Cardiac fibroblast (primary cell): ENCODE results near the gene GRPR.
"Not testable (repeated sequence)": the region's sequence is repeated elsewhere in the genome, so short reads cannot be mapped to it uniquely, and the experiment has no call there.

Experiments used
- DNase-seq, 2 donors: peaks; one replicate each; pipeline versions ENCODE4 v3.0.0 to v3.0.0-alpha.2; 2010; ENCODE audit warnings: low read depth in 2 of 2
- H3K4me3 ChIP-seq, 2 donors: replicated peaks in 1 of 2; 1 replicate in 1 of 2; 2 replicates in 1 of 2; pipeline ENCODE4 v1.5.1; 2011; ENCODE audit warnings: low read depth in 2 of 2, low read length in 2 of 2, mild to moderate bottlenecking in 2 of 2, moderate library complexity in 1 of 2
- TF ChIP-seq, protein P1 (sequence below): IDR thresholded peaks from one replicate; pipeline ENCODE4 v1.5.1; 2011; ENCODE audit warnings: low read depth, mild to moderate bottlenecking, low read length, inconsistent platforms

GRPR gene

DNA sequence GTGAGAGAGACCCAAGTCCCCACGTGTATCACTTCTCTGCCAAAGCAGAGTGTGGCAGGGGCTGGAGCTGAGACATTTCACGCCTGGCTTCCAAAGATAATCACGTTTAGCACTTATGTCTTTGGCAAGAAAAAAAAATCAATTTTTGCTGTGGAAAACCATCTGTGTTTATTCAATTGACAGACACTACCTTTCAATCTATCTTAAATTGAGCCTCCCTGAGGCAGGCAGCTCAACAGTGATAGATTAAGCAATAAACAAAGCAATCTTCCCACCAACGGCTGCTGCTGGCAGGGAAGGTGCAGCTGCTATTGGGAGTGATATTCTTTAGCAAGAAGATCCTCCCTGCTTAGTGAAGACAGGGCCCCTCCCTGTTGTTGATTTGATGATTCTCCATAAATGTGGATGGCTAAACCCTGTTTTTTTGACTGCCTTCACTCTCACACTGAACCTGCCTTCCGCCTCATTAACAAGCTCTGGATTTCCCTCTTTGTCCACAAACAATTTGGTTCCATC lies 32.3 kb downstream of the GRPR start:
- DNase-seq = no peak
- H3K4me3 ChIP-seq = no peak overlapping the region
- TF ChIP-seq, protein P1, sequence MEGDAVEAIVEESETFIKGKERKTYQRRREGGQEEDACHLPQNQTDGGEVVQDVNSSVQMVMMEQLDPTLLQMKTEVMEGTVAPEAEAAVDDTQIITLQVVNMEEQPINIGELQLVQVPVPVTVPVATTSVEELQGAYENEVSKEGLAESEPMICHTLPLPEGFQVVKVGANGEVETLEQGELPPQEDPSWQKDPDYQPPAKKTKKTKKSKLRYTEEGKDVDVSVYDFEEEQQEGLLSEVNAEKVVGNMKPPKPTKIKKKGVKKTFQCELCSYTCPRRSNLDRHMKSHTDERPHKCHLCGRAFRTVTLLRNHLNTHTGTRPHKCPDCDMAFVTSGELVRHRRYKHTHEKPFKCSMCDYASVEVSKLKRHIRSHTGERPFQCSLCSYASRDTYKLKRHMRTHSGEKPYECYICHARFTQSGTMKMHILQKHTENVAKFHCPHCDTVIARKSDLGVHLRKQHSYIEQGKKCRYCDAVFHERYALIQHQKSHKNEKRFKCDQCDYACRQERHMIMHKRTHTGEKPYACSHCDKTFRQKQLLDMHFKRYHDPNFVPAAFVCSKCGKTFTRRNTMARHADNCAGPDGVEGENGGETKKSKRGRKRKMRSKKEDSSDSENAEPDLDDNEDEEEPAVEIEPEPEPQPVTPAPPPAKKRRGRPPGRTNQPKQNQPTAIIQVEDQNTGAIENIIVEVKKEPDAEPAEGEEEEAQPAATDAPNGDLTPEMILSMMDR = no peak

DNA sequence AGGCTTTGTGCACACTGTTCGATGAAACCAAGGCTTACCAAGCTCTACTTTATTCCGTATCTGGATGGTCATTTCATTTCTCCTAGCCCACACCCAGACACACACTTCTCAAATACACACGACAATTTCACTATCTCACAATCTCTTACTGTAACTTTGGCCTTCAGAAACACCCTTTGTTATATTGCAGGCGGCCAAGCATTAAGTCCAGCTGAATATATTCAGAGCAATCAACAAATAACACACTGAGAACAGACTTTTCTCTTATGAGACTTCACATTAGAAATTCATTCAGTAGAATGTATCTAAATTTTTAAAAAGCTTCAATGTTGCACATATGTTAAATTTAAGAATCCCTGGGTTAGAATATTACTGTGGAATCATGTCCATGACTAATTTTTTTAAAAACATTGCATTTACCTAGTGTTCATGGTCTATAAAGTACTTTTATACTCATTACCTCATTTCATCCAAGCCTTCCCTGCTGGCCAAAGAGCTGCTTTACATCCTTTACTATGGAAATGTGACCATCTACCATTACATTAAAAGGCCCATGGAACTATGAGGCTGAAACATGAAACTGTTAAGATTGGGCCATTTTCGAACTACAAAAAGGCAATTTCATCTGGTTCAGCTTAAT lies 33.4 kb downstream of the GRPR start:
- TF ChIP-seq, protein P1 = no peak
- no peak overlapping the region for H3K4me3 ChIP-seq
- DNase-seq = no peak

GRCh38 chrX:16160729-16161128 lies 37.4 kb downstream of the GRPR start:
- DNase-seq = peak; percentile 40 to 82
- H3K4me3 ChIP-seq = no peak overlapping the region
- TF ChIP-seq, protein P1 = no peak

DNA sequence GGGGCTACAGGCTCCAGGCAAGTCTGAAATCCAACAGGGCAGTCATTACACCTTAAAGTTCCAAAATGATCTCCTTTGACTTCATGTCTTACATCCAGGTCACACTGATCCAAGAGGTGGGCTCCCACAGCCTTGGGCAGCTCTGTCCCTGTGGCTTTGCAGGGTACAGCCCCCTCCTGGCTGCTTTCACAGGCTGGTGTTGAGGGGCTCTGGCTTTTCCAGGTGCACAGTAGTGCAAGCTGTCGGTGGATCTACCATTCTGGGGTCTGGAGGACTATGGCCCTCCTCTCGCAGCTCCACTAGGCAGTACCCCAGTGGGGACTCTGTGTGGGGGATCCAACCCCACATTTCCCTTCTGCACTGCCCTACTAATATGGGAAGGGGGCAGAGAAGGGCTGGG lies 37.8 kb downstream of the GRPR start:
- not testable (repeated sequence) for DNase-seq, H3K4me3 ChIP-seq

DNA sequence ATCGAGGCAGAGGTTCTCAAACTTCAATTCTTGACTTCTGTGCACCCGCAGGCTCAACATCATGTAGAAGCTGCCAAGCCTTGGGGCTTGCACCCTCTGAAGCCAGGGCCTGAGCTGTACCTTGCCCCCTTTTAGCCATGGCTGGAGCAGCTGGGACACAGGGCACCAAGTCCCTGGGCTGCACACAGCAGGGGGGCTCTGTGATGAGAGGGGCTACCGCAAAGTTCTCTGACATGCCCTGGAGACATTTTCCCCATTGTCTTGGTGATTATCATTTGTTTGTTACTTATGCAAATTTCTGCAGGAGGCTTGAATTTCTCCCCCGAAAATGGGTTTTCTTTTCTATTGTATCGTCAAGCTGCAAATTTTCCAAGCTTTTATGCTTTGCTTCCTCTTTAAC lies 39.0 kb downstream of the GRPR start:
- no peak overlapping the region for H3K4me3 ChIP-seq
- TF ChIP-seq, protein P1 = no peak
- DNase-seq = no peak

- TF ChIP-seq, protein P1 = no peak
- DNase-seq = no peak
These were observed 41.4 kb downstream of the GRPR start for GRCh38 chrX:16164748-16165147.

GRCh38 chrX:16167181-16167580 lies 43.8 kb downstream of the GRPR start, which contains the start of gene MAGEB17:
Gene MAGEB17 (plus strand): TSS chrX:16167481. CDS start chrX:16170383, 2,902 bp downstream.
- no peak for DNase-seq
- TF ChIP-seq, protein P1 = no peak
- no peak within 1 kb of the TSS for H3K4me3 ChIP-seq

More at GRCh38 chrX:16164748-16165147, 41.4 kb downstream of the GRPR start:
- H3K4me3 ChIP-seq = no peak overlapping the region
